ENCODE results near the gene SNX27.
A peak's percentile ranks its signal among the peaks of the same experiment; 100 is the strongest.

The SNX27 gene

DNA sequence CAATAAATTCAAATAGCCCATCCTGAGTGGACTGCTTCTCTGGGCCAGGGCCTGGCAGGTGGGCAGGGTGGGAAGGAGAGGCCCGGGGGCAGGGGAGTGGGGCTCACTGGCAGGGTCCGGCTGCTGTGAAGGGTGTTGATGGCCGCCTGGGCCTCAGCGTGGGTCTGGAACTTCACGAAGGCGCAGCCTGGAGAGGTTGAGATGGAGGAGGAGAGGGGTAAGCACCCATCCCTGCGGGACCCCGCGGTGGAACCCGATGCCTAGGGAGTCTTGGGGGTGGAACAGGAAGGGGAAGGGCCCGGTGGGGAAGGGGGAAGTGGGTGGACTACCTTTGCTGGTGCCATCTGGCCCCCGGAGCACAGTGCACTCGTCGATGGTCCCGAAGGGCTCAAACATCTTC, 97.0 kb downstream of the SNX27 start:
- TF ChIP-seq, protein P1, sequence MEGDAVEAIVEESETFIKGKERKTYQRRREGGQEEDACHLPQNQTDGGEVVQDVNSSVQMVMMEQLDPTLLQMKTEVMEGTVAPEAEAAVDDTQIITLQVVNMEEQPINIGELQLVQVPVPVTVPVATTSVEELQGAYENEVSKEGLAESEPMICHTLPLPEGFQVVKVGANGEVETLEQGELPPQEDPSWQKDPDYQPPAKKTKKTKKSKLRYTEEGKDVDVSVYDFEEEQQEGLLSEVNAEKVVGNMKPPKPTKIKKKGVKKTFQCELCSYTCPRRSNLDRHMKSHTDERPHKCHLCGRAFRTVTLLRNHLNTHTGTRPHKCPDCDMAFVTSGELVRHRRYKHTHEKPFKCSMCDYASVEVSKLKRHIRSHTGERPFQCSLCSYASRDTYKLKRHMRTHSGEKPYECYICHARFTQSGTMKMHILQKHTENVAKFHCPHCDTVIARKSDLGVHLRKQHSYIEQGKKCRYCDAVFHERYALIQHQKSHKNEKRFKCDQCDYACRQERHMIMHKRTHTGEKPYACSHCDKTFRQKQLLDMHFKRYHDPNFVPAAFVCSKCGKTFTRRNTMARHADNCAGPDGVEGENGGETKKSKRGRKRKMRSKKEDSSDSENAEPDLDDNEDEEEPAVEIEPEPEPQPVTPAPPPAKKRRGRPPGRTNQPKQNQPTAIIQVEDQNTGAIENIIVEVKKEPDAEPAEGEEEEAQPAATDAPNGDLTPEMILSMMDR (IDR thresholded peaks at IDR 0.05; ENCODE audit: insufficient read depth, missing control alignments): no peak

DNA sequence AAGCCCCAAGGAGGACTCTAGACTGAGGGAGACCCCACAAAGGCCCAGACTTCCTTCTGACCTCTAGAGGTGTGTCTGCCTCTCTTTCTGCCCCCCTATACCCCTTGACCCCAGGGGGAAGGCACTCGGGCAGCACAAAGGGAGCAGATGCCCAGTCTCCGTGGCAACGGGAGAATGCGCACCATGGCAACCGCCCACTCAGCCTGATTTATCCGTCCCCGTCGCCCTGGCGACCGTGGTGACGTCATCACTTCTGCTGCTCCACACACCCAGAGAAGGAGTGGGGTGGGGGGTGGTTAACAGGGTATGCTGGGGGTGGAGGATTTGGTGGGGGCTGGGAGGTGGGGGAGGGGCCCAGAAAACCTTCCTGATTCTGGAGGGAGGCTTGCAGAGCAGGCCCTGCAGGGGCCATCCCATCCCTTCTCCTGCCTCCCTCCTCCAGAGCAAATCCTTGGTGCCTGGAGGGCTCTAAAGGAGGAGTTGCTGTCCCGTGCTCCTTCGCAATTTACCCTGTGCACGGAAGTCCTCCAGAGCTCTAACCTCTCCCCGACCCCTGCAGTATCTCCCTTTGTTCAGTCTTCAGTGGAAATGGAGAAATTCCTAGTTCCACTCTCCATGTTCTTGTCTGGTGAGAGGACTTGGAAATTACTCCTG, 98.5 kb downstream of the SNX27 start:
- TF ChIP-seq, protein P1 (IDR thresholded peaks at IDR 0.05; ENCODE audit: insufficient read depth, missing control alignments): no peak
- DNase-seq (ENCODE audit: insufficient read length, low spot score) (no peak), FAIRE-seq (peak; percentile 38)

More for the DNA sequence above, 97.0 kb downstream of the SNX27 start:
- DNase-seq (ENCODE audit: insufficient read length, low spot score): no peak
- FAIRE-seq: no peak

DNA sequence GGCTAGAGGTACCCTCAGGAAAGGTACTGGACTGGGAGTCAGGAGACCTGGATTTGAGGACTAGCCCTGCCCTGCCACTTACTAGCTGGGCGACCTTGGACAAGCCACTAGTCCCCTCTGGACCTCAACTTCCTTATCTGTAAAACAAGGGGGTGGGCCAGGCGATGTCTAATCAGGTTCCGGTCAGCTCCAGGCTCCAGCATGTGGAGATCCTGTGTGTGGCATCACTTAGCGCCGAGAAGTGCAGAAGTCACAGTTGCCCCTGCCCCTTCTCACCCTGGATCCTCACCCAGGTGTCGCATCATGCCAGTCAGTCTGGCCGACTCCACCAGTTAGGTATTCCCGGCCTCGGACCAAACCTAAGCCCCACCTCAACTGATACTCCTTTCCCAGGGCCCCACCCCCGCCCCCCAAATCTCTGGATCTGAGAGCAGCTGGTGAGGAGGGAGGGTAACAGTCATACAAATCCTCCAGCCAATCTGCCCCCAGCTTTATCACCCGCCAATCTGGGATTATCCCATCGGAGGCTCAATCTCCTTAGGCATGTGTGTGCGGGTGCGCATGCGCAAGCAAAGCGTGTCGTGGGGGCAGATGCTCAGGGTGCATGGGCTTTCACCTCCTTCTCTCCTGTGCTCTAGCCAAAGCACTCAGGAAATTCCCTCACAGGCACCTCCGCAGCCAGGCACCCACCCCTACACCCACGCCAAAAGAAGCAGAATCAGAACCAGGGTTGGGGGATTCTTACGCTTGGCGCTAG, 99.4 kb downstream of the SNX27 start:
- peak; percentile 94 for DNase-seq (ENCODE audit: insufficient read length, low spot score)
- peak; percentile 96 for FAIRE-seq
- TF ChIP-seq, protein P1 (IDR thresholded peaks at IDR 0.05; ENCODE audit: insufficient read depth, missing control alignments): no peak

DNA sequence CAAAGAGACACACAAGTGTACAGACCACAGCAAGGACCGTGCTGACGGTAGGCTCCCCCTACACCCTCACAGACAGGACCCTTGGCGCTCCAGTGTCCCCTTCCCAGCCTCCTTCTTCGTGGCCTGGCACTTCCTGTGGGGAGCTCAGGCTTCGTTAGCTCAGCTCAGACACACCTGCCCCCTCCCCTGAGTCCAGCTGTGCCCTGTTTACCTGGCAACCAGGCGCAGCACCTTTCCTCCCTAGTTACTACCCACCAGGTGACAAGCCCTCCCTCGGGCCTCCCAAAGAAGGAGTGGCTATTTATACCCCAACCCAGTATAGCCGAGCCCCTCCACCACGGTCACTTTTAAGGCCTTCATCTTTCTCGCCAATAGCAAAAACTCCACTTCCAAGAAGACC, 100.1 kb downstream of the SNX27 start:
- DNase-seq (ENCODE audit: insufficient read length, low spot score) (no peak), FAIRE-seq (no peak)
- TF ChIP-seq, protein P1 (IDR thresholded peaks at IDR 0.05; ENCODE audit: insufficient read depth, missing control alignments): no peak

DNA sequence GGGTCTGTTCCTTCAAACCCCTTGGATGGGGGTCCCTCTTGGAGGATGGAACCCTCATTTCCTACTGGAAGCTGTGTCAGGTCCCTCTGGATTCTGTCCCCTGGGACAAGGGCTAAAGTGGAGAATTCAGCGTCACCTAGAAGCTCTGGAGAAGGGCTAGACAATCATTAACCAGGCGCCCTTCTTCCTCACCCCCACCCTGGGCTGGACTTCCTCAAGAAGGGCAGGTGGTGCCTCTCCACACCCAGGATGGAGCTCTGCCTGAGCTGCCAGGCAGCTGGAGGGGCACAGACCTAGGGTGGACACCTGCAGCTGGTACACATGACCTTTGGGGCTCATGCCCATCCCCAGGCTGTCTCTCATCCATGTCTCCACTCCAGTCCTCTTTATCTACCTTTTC, 101.2 kb downstream of the SNX27 start:
- FAIRE-seq: no peak
- no peak for DNase-seq (ENCODE audit: insufficient read length, low spot score)
- TF ChIP-seq, protein P1 (IDR thresholded peaks at IDR 0.05; ENCODE audit: insufficient read depth, missing control alignments): no peak

- FAIRE-seq (no peak), DNase-seq (ENCODE audit: insufficient read length, low spot score) (no peak)
- TF ChIP-seq, protein P1 (IDR thresholded peaks at IDR 0.05; ENCODE audit: insufficient read depth, missing control alignments): no peak
Observed at GRCh38 chr1:151713874-151714273, 102.0 kb downstream of the SNX27 start.
